HepG2 (cell line): ENCODE data around the gene PRDM12. TPM values are rescaled to one million over a fixed set of nuclear protein-coding genes. Genes with fewer than 3 reads are reported as not detected.

Experiments used
- ATAC-seq: fragments of 200-7000 bp; cut with Tn5 transposase; 3 replicates; pipeline ENCODE4 v1.9.1; 2020; ENCODE audit warnings: mild to moderate bottlenecking, moderate library complexity
- BruUV-seq: library from RNA; stranded (reverse); fragments of 400-500 nt; replicated peaks from 2 replicates; lab custom pipeline; 2021; lab: Mats Ljungman, UMichigan
- CTCF ChIA-PET: fragments of 300-600 bp; formaldehyde crosslinking; extraction: SDS; loops from one replicate; lab custom pipeline; 2021; ENCODE audit warnings: low total read pairs, inconsistent platforms, low intra/inter-chr PET ratio; lab: Yijun Ruan, JAX
- POLR2A ChIA-PET: fragments of 350-600 bp; sonication (Branson Sonifier 250); formaldehyde crosslinking; loops from one replicate; lab custom pipeline; 2020; ENCODE audit warnings: antibody characterized with exemption, inconsistent platforms; lab: Yijun Ruan, JAX
- DNase-seq: peaks from one replicate; pipeline ENCODE4 v3.0.0-alpha.2; 2015; ENCODE audit warnings: low spot score
- FAIRE-seq: peaks from 3 replicates; lab custom pipeline; 2011; peaks lifted over from hg19 to GRCh38; lab: Jason Lieb, UNC
- H2AFZ ChIP-seq: one replicate; pipeline ENCODE4 v1.6.1; 2011; ENCODE audit warnings: low read length, inconsistent platforms
- H3K27ac ChIP-seq: fragments of 300-600 bp; 3 replicates; pipeline ENCODE4 v1.8.0; 2011; ENCODE audit warnings: mixed run types, mild to moderate bottlenecking, mixed read lengths, low read length, inconsistent platforms; ENCODE audit not compliant: insufficient read depth; ENCODE audit errors: extremely low read length
- H3K27me3 ChIP-seq, 2 experiments: fragments of 200-600 bp in 1 of 2; 2 replicates in 1 of 2; 3 replicates in 1 of 2; pipeline versions ENCODE4 v1.6.0 to v1.8.0; 2011; ENCODE audit warnings: low read length in 2 of 2, mild to moderate bottlenecking in 2 of 2, moderate library complexity in 2 of 2, inconsistent platforms in 1 of 2; ENCODE audit not compliant: insufficient read depth in 2 of 2, control insufficient read depth in 1 of 2
- H3K36me3 ChIP-seq, 2 experiments: fragments of 200-600 bp in 1 of 2; replicated peaks in 1 of 2; 2 replicates in 1 of 2; 3 replicates in 1 of 2; pipeline versions ENCODE4 v1.5.1 to v1.8.0; 2011; ENCODE audit warnings: low read length in 2 of 2, inconsistent platforms in 1 of 2; ENCODE audit not compliant: insufficient read depth in 2 of 2, control insufficient read depth in 1 of 2
- H3K4me1 ChIP-seq: 2 replicates; pipeline ENCODE4 v1.5.1; 2012; ENCODE audit warnings: low read length, inconsistent platforms; ENCODE audit not compliant: insufficient read depth
- H3K4me2 ChIP-seq: 2 replicates; pipeline ENCODE4 v1.6.0; 2011; ENCODE audit warnings: low read depth, low read length, inconsistent platforms
- H3K4me3 ChIP-seq, 3 experiments: fragments of 200-600 bp in 1 of 3; sonication (generic), shearing (Covaris generic) in 1 of 3; replicated peaks in 1 of 3; 2 replicates each; pipeline ENCODE4 v1.5.1; 2011 to 2016; ENCODE audit warnings: low read length in 3 of 3, inconsistent platforms in 2 of 3, low read depth in 2 of 3, mild to moderate bottlenecking in 2 of 3, control low read depth in 1 of 3, mixed read lengths in 1 of 3; ENCODE audit not compliant: insufficient read depth in 1 of 3
- H3K79me2 ChIP-seq: one replicate; pipeline ENCODE4 v1.6.1; 2011; ENCODE audit warnings: low read length, inconsistent platforms; ENCODE audit not compliant: insufficient read depth
- H3K9ac ChIP-seq: 2 replicates; pipeline ENCODE4 v1.6.0; 2011; ENCODE audit warnings: mild to moderate bottlenecking, low read depth, low read length, inconsistent platforms; ENCODE audit not compliant: insufficient read depth
- H3K9me3 ChIP-seq: 2 replicates; pipeline ENCODE4 v1.5.1; 2012; ENCODE audit warnings: mild to moderate bottlenecking, low read length
- H4K20me1 ChIP-seq: 2 replicates; pipeline ENCODE4 v1.6.0; 2011; ENCODE audit warnings: inconsistent platforms, mild to moderate bottlenecking, low read length, moderate library complexity; ENCODE audit not compliant: insufficient read depth
- ELF4 ChIP-seq: sonication (generic); formaldehyde crosslinking; IDR thresholded peaks from 2 replicates; pipeline ENCODE4 v1.5.0; 2020; ENCODE audit warnings: missing genetic modification reagents, mild to moderate bottlenecking, moderate library complexity, borderline replicate concordance
- MED8 ChIP-seq: sonication (generic); formaldehyde crosslinking; IDR thresholded peaks from 2 replicates; pipeline ENCODE4 v1.8.1; 2023; ENCODE audit warnings: mild to moderate bottlenecking, missing genetic modification reagents; ENCODE audit not compliant: insufficient replicate concordance
- RFX3 ChIP-seq: IDR thresholded peaks from 2 replicates; pipeline ENCODE4 v1.6.1; 2016; ENCODE audit warnings: missing biosample characterization, missing genetic modification reagents
- WGBS: methylation state at CpG from one replicate; pipeline ENCODE4 v1.1.6; 2017; ENCODE audit warnings: low lambda C conversion rate; 5-methylcytosine and 5-hydroxymethylcytosine counted together
- in situ Hi-C: cut with HindIII; loops from 2 replicates; pipeline ENCODE4 v1.10.0; 2017; ENCODE audit warnings: low pct_unique_long_range_greater_than_20kb; ENCODE audit not compliant: extremely low pct_ligation_motif_present
- intact Hi-C: fragments of 100-400 bp; cut with micrococcal nuclease; formaldehyde crosslinking; loops from one replicate; pipeline ENCODE4 v1.10.0; 2022; ENCODE audit not compliant: unreplicated experiment
- polyA plus RNA-seq, 8 experiments: library from polyadenylated mRNA; depleted of rRNA in 3 of 8; stranded (reverse) in 7 of 8; unstranded in 1 of 8; fragments of >200 nt; fragmentation: Illumina TruSeq in 4 of 8; extraction: Trizol in 4 of 8; gene quantifications; 2 replicates each; pipeline versions ENCODE4 v1.2.1 to v1.2.3, GENCODE V29; 2011 to 2016; ENCODE audit warnings: low read depth in 4 of 8, missing spikeins in 1 of 8, mixed read lengths in 1 of 8; ENCODE audit not compliant: insufficient read depth in 1 of 8
- total RNA-seq, 5 experiments: library from RNA; depleted of rRNA; stranded (reverse); fragments of >200 nt; fragmentation: Illumina TruSeq; extraction: Trizol; gene quantifications; 2 replicates each; pipeline ENCODE4 v1.2.3, GENCODE V29; 2016; ENCODE audit warnings: low read depth in 1 of 5
- TF ChIP-seq, protein P1 (sequence below): sonication (generic); formaldehyde crosslinking; IDR thresholded peaks from 2 replicates; pipeline ENCODE4 v1.4.0; 2020; ENCODE audit warnings: mild to moderate bottlenecking, missing genetic modification reagents
- TF ChIP-seq, protein P2 (sequence below), 2 experiments: sonication (generic) in 1 of 2; formaldehyde crosslinking in 1 of 2; IDR thresholded peaks; 2 replicates each; pipeline versions ENCODE4 v1.5.1 to v1.6.1; 2011 to 2020; ENCODE audit warnings: borderline replicate concordance in 1 of 2, low read depth in 1 of 2, low read length in 1 of 2, mild to moderate bottlenecking in 1 of 2, missing genetic modification reagents in 1 of 2, moderate library complexity in 1 of 2
- TF ChIP-seq, protein P3 (sequence below): sonication (generic); formaldehyde crosslinking; IDR thresholded peaks from 2 replicates; pipeline ENCODE4 v1.5.1; 2020; ENCODE audit warnings: mild to moderate bottlenecking, missing genetic modification reagents, moderate library complexity

PRDM12 gene
- total and polyA plus RNA-seq, 2 of the 13 experiments (the other 11 are each of a cell fraction or from before 2014, with no cell fraction given): 0.04 to 0.07 TPM

DNA sequence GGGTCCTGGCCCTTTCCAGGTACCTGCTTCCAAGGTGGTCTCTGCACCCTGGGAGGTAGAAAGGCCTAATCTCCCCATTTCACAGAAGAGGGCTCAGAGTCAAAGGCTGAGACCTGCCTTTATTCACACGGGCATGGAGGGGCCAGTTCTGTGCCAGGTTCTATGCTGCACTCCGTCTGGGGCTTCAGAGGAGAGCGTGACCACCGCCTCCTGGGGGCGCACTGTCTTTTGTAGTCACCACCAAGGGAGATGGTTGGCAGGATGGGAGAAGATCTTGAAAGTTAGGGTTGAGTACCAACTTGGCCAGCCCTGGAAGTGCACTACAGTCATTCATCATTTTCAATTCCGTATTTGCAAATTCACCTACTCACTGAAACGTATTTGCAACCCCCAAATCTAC lies 23.7 kb upstream of the PRDM12 start (continued):
- TF ChIP-seq, protein P1, sequence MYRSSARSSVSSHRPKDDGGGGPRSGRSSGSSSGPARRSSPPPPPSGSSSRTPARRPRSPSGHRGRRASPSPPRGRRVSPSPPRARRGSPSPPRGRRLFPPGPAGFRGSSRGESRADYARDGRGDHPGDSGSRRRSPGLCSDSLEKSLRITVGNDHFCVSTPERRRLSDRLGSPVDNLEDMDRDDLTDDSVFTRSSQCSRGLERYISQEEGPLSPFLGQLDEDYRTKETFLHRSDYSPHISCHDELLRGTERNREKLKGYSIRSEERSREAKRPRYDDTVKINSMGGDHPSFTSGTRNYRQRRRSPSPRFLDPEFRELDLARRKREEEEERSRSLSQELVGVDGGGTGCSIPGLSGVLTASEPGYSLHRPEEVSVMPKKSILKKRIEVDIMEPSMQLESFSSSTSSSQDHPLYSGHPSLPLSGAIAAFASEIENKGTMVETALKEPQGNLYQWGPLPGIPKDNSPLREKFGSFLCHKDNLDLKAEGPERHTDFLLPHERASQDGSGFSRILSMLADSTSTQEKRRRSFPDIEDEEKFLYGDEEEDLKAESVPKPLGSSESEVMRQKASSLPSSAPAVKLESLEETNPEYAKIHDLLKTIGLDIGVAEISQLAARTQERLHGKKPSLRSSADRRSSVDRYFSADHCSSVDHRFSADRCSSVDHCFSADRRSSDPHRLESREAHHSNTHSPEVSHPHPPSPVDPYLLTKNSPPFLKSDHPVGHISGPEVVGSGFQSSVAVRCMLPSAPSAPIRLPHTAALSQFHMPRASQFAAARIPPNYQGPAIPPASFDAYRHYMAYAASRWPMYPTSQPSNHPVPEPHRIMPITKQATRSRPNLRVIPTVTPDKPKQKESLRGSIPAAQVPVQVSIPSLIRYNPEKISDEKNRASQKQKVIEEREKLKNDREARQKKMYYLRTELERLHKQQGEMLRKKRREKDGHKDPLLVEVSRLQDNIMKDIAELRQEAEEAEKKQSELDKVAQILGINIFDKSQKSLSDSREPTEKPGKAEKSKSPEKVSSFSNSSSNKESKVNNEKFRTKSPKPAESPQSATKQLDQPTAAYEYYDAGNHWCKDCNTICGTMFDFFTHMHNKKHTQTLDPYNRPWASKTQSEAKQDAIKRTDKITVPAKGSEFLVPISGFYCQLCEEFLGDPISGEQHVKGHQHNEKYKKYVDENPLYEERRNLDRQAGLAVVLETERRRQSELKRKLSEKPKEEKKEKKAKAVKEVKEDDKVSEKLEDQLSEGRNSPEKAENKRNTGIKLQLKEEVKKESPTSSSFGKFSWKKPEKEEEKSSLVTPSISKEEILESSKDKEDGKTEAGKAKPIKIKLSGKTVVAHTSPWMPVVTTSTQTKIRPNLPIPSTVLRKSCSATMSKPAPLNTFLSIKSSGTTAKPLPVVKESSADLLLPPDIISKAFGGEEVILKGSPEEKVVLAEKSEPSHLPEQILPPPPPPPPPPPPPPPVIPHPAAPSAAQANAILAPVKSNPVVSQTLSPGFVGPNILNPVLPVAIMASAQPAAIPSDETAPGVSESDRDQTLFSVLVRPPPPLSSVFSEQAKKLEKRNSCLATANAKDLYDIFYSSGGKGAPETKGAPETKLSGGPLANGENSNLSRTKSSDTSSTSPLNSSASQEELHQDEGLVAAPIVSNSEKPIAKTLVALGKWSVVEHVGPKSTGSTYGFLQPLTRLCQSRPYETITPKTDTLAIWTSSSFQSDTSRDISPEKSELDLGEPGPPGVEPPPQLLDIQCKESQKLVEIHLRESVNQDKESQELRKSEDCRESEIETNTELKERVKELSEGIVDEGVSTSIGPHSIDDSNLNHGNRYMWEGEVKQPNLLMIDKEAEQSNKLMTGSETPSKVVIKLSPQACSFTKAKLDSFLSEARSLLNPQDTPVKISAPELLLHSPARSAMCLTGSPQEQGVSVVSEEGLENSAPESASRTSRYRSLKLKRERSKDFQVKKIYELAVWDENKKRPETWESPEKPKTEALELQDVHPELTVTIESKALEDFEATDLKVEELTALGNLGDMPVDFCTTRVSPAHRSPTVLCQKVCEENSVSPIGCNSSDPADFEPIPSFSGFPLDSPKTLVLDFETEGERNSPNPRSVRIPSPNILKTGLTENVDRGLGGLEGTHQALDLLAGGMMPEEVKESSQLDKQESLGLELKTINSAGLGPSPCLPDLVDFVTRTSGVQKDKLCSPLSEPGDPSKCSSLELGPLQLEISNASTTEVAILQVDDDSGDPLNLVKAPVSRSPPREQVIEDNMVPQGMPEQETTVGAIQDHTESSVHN: no peak

DNA sequence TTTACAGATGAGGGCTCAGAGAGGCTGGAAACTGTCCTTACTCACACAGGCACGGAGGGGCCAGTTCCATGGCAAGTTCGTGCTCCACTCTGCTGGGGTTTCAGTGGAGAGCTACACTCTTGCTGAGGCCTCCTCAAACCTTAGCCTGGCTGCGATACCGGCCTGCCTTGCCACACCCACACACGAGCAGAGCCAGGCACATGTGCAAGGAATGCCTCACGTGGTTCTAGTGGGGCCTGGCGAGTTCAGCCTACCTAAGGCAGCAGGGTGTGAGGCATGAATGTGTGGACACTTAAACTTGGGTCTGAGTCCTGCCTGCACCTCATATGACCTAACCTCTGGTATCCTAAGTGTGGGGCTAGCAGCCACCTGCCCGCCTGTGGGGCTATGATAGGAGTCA lies 21.5 kb upstream of the PRDM12 start:
- Histone ChIP-seq H3K27ac (no peak overlapping the region), H3K4me3 (no peak overlapping the region), H3K4me2 (no peak overlapping the region), H3K79me2 (no peaks in the 10 kb centered on the region), H3K27me3 (no peaks in the 10 kb centered on the region), H3K4me1 (no peaks in the 10 kb centered on the region), H4K20me1 (no peaks in the 10 kb centered on the region), H3K36me3 (peaks cover 1 to 5% of the 10 kb centered on the region in 2 experiments; a peak in 1 of 5 replicates), H3K9ac (no peak overlapping the region), H3K9me3 (no peaks in the 10 kb centered on the region), H2AFZ (no peak overlapping the region)
- in situ Hi-C loops: no loop called here
- FAIRE-seq: no peak
- intact Hi-C loops: no loop called here
- ATAC-seq: peak; percentile 21; the same call in 2 of the 3 replicates
- 0% methylated on average over 3 of the region's 8 CpGs for WGBS
- POLR2A ChIA-PET: no interaction called here
- BruUV-seq: no TSS peak
- CTCF ChIA-PET: no interaction called here
- DNase-seq: no peak
- TF ChIP-seq, protein P2, sequence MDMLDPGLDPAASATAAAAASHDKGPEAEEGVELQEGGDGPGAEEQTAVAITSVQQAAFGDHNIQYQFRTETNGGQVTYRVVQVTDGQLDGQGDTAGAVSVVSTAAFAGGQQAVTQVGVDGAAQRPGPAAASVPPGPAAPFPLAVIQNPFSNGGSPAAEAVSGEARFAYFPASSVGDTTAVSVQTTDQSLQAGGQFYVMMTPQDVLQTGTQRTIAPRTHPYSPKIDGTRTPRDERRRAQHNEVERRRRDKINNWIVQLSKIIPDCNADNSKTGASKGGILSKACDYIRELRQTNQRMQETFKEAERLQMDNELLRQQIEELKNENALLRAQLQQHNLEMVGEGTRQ (IDR thresholded peaks at IDR 0.05; ENCODE audit: low read depth, low read length): 0 out of 2 replicates have a peak, but pooled peaks have one; percentile 9
- TF ChIP-seq, protein P2 (CRISPR knock-in tag; IDR thresholded peaks at IDR 0.05; ENCODE audit: borderline replicate concordance): no peak
- TF ChIP-seq RFX3 (CRISPR knock-in tag) (no peak), MED8 (CRISPR knock-in tag) (no peak), ELF4 (CRISPR knock-in tag) (no peak)
- TF ChIP-seq, protein P3, sequence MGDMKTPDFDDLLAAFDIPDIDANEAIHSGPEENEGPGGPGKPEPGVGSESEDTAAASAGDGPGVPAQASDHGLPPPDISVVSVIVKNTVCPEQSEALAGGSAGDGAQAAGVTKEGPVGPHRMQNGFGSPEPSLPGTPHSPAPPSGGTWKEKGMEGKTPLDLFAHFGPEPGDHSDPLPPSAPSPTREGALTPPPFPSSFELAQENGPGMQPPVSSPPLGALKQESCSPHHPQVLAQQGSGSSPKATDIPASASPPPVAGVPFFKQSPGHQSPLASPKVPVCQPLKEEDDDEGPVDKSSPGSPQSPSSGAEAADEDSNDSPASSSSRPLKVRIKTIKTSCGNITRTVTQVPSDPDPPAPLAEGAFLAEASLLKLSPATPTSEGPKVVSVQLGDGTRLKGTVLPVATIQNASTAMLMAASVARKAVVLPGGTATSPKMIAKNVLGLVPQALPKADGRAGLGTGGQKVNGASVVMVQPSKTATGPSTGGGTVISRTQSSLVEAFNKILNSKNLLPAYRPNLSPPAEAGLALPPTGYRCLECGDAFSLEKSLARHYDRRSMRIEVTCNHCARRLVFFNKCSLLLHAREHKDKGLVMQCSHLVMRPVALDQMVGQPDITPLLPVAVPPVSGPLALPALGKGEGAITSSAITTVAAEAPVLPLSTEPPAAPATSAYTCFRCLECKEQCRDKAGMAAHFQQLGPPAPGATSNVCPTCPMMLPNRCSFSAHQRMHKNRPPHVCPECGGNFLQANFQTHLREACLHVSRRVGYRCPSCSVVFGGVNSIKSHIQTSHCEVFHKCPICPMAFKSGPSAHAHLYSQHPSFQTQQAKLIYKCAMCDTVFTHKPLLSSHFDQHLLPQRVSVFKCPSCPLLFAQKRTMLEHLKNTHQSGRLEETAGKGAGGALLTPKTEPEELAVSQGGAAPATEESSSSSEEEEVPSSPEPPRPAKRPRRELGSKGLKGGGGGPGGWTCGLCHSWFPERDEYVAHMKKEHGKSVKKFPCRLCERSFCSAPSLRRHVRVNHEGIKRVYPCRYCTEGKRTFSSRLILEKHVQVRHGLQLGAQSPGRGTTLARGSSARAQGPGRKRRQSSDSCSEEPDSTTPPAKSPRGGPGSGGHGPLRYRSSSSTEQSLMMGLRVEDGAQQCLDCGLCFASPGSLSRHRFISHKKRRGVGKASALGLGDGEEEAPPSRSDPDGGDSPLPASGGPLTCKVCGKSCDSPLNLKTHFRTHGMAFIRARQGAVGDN (CRISPR knock-in tag): peak; percentile 31; the same call in 1 of the 2 replicates
